ENCODE data around the gene PAX9.

DNA sequence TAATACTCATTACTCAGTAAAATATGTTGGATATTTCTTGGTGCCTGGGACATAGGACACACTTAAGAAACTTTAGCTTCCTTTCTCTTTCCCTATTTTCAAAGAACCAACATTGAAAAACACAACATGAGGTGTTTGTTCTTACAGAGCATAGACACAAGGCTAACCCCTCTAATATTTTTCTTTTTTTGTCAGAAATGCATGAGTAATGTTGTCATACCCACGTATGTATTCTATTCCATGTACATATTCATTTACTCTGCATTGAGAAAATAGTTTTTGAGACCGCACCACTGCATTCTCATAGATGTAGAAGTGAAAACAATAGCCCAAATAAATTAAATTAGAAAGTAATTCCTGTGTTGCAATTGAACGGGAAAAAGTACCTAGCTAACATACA lies 13.0 kb downstream of the PAX9 start:
- TF ChIP-seq POLR2AphosphoS5 (IDR thresholded peaks at IDR 0.05) (no peak), POLR2A (IDR thresholded peaks at IDR 0.05) (no peak)

All from spleen (tissue), 3 donors.